ENCODE data around the gene GALNT17.

Gene GALNT17

DNA sequence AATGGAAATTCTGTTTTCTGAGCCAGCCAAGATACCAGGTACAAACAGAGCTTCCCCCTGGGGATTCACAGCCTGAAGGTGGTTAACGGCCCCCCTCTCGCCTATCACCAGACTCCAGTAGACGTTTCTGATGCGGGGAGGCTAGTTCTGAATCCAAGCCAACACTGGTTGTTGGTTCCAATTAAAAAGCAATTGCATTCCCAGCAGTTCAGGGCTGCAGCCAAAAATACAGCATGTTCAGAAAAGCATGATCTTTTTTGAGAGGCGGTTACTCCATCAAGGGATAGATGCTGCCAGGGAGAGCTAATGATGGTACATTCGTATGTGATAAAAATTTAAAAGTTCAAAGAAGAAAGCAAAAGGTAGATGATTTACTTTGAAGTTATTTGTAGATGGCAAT, 481.0 kb downstream of the GALNT17 start:
- H3K27ac Mint-ChIP-seq, result peak overlapping the region; percentile 95
- H3K27me3 Mint-ChIP-seq (ENCODE audit: low read depth, poor library complexity), result no peaks in the 10 kb centered on the region
- peaks cover 5% of the 10 kb centered on the region for H3K36me3 Mint-ChIP-seq (ENCODE audit: low read depth)
- TF ChIP-seq, protein P1, sequence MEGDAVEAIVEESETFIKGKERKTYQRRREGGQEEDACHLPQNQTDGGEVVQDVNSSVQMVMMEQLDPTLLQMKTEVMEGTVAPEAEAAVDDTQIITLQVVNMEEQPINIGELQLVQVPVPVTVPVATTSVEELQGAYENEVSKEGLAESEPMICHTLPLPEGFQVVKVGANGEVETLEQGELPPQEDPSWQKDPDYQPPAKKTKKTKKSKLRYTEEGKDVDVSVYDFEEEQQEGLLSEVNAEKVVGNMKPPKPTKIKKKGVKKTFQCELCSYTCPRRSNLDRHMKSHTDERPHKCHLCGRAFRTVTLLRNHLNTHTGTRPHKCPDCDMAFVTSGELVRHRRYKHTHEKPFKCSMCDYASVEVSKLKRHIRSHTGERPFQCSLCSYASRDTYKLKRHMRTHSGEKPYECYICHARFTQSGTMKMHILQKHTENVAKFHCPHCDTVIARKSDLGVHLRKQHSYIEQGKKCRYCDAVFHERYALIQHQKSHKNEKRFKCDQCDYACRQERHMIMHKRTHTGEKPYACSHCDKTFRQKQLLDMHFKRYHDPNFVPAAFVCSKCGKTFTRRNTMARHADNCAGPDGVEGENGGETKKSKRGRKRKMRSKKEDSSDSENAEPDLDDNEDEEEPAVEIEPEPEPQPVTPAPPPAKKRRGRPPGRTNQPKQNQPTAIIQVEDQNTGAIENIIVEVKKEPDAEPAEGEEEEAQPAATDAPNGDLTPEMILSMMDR (IDR thresholded peaks at IDR 0.05), result no peak
- H3K4me3 Mint-ChIP-seq, result peak overlapping the region; percentile 60
- no peak for DNase-seq
- peaks cover 42% of the 10 kb centered on the region for H3K4me1 Mint-ChIP-seq
- H3K9me3 Mint-ChIP-seq, result peaks cover 9% of the 10 kb centered on the region

DNA sequence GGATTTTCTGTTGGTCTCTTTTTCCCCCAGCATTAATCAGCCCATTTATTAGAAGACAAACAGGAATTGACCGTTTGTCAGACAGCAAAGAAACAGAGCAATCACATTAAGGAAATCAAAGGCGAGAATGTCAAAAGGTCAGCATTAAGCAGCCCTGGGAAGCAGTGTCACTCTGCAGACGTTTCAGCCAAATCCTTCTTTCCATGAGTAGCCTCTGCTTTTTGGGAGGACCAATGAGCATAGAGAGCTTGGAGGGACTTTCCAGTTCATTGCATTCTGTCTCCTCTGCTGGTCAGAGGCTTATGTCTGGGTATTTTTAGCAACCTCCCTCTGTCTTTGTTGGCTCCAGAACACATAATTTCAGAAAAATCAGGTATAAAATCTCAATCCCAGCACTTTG, 481.4 kb downstream of the GALNT17 start:
- no peaks in the 10 kb centered on the region for H3K27me3 Mint-ChIP-seq (ENCODE audit: low read depth, poor library complexity)
- TF ChIP-seq, protein P1 (IDR thresholded peaks at IDR 0.05), result no peak
- H3K27ac Mint-ChIP-seq, result peak overlapping the region; percentile 95
- peaks cover 1% of the 10 kb centered on the region for H3K36me3 Mint-ChIP-seq (ENCODE audit: low read depth)
- H3K9me3 Mint-ChIP-seq, result peaks cover 5% of the 10 kb centered on the region
- no peak overlapping the region for H3K4me3 Mint-ChIP-seq
- peaks cover 42% of the 10 kb centered on the region for H3K4me1 Mint-ChIP-seq
- DNase-seq, result no peak

DNA sequence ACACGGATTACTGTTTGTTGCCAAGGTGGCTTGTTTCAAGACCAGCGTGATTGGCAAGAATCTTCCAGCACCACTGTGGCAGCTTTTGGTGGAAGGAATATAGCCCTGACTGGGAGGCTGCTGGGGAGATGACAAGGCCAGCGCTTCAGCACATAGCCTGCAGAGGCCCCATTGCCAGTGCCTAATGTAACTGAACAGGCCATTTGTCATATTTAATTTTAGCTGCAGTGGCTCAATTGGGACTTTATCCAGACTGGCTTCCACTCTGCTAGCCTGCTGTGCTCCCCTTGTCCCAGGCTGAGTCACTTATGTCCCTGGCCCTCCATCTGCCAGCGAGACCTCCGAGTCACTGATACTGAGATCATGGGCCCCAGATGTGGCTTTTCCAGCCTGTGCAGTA, 483.1 kb downstream of the GALNT17 start:
- Mint-ChIP-seq H3K9me3 (no peaks in the 10 kb centered on the region), H3K27me3 (ENCODE audit: low read depth, poor library complexity) (no peaks in the 10 kb centered on the region), H3K4me3 (no peak overlapping the region), H3K27ac (no peak overlapping the region), H3K4me1 (peaks cover 42% of the 10 kb centered on the region), H3K36me3 (ENCODE audit: low read depth) (no peaks in the 10 kb centered on the region)
- DNase-seq, result no peak
- TF ChIP-seq, protein P1 (IDR thresholded peaks at IDR 0.05), result no peak

DNA sequence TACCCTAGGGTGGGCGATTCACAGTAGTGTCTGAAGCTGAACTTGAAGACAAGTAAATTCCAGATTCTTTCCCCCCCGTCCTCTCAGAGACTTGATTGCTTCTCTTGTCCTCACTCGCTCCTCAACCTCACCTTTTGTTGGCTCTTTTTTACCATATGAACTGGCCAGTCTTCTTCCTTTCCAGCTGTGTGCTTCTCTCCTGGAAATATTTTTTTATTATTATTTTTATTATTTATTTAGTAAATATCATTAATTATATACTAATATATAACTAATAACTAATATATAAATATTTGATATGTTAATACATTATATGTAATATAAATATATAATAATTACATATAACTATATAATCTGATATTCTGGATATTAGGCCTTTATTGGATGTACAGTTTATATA, 484.3 kb downstream of the GALNT17 start:
- DNase-seq, result no peak
- no peak overlapping the region for H3K27ac Mint-ChIP-seq
- no peaks in the 10 kb centered on the region for H3K36me3 Mint-ChIP-seq (ENCODE audit: low read depth)
- TF ChIP-seq, protein P1 (IDR thresholded peaks at IDR 0.05), result no peak
- no peaks in the 10 kb centered on the region for H3K9me3 Mint-ChIP-seq
- peaks cover 39% of the 10 kb centered on the region for H3K4me1 Mint-ChIP-seq
- H3K4me3 Mint-ChIP-seq, result no peak overlapping the region
- H3K27me3 Mint-ChIP-seq (ENCODE audit: low read depth, poor library complexity), result peaks cover 1% of the 10 kb centered on the region

DNA sequence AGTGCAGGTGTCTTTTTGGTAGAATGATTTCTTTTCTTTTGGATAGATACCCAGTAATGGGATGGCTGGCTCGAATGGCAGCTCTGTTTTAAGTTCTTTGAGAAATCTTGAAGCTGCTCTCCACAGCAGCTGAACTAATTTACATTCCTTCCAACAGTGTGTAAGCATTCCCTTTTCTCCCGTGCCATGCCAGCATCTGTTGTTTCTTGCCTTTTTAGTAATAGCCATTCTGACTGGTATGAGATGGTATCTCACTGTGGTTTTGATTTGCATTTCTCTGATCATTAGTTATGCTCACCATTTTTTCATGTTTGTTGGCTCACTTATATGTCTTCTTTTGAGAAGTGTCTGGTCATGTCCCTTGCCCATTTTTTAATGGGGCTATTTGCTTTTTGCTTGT, 486.3 kb downstream of the GALNT17 start:
- Mint-ChIP-seq H3K4me1 (peaks cover 18% of the 10 kb centered on the region), H3K9me3 (no peaks in the 10 kb centered on the region), H3K36me3 (ENCODE audit: low read depth) (no peaks in the 10 kb centered on the region), H3K27me3 (ENCODE audit: low read depth, poor library complexity) (peaks cover 4% of the 10 kb centered on the region), H3K27ac (no peak overlapping the region), H3K4me3 (no peak overlapping the region)
- TF ChIP-seq, protein P1 (IDR thresholded peaks at IDR 0.05), result no peak
- DNase-seq, result no peak

DNA sequence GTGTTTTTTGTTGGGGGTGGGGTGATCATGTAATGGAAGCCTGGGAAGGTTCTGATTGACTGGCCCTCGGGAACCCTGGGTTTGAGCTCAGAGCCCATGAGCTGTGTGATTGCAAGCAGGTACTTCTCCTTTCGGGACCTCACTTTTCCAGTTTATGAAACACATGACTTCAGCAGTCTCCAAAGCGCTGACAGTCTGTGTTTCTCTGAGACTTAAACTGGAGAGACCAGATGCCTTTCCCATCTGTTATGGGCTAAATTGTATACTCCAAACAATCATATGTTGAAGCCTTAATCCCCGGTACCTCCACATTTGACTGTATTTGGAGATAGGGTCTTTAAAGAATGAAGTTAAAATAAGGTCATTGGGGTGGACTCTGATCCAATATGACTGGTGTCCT, 493.6 kb downstream of the GALNT17 start:
- DNase-seq, result no peak
- Mint-ChIP-seq H3K4me3 (no peak overlapping the region), H3K27ac (no peak overlapping the region), H3K27me3 (ENCODE audit: low read depth, poor library complexity) (peaks cover 7% of the 10 kb centered on the region), H3K9me3 (no peaks in the 10 kb centered on the region), H3K36me3 (ENCODE audit: low read depth) (no peaks in the 10 kb centered on the region), H3K4me1 (no peaks in the 10 kb centered on the region)
- TF ChIP-seq, protein P1 (IDR thresholded peaks at IDR 0.05), result no peak
